HL-60 (cell line): ENCODE results near the gene ISL2.

Experiments used
- GABPA ChIP-seq: IDR thresholded peaks from 2 replicates; pipeline ENCODE4 v1.6.1; 2012; ENCODE audit warnings: low read depth
- POLR2AphosphoS5 ChIP-seq: IDR thresholded peaks from 2 replicates; pipeline ENCODE4 v1.6.1; 2012; ENCODE audit warnings: low read depth
- SPI1 ChIP-seq: IDR thresholded peaks from 2 replicates; pipeline ENCODE4 v1.6.1; 2012; ENCODE audit warnings: low read depth, mild to moderate bottlenecking, borderline replicate concordance
- TF ChIP-seq, protein P1 (sequence below): IDR thresholded peaks from 2 replicates; pipeline ENCODE4 v1.6.1; 2012; ENCODE audit warnings: low read depth; ENCODE audit not compliant: insufficient replicate concordance
- TF ChIP-seq, protein P2 (sequence below): IDR thresholded peaks from one replicate; pipeline ENCODE4 v1.5.1; 2011; ENCODE audit warnings: low read length, control low read depth, inconsistent platforms; ENCODE audit not compliant: insufficient read depth

DNA sequence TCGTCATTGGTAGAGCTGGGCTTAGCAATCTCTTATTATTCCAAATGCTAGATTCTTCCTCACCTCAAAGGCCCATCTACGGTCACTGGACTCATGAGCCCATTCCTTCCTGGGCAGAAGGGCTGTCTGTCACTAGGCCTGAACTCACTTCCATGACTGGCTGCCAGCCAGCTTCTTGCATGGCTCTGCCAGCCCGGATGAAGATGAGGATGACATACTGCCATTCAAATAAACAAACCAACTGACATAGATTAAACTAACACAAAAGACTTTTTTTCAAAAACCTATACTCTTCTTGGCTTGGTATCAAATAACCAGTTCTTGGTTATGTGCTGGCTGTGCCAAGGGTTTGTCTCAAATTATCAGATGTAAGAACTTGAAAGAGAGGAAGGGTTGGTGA is 23.8 kb downstream of the ISL2 start:
- TF ChIP-seq, protein P1, sequence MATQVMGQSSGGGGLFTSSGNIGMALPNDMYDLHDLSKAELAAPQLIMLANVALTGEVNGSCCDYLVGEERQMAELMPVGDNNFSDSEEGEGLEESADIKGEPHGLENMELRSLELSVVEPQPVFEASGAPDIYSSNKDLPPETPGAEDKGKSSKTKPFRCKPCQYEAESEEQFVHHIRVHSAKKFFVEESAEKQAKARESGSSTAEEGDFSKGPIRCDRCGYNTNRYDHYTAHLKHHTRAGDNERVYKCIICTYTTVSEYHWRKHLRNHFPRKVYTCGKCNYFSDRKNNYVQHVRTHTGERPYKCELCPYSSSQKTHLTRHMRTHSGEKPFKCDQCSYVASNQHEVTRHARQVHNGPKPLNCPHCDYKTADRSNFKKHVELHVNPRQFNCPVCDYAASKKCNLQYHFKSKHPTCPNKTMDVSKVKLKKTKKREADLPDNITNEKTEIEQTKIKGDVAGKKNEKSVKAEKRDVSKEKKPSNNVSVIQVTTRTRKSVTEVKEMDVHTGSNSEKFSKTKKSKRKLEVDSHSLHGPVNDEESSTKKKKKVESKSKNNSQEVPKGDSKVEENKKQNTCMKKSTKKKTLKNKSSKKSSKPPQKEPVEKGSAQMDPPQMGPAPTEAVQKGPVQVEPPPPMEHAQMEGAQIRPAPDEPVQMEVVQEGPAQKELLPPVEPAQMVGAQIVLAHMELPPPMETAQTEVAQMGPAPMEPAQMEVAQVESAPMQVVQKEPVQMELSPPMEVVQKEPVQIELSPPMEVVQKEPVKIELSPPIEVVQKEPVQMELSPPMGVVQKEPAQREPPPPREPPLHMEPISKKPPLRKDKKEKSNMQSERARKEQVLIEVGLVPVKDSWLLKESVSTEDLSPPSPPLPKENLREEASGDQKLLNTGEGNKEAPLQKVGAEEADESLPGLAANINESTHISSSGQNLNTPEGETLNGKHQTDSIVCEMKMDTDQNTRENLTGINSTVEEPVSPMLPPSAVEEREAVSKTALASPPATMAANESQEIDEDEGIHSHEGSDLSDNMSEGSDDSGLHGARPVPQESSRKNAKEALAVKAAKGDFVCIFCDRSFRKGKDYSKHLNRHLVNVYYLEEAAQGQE, result no peak
- TF ChIP-seq POLR2AphosphoS5, result no peak
- TF ChIP-seq, protein P2, sequence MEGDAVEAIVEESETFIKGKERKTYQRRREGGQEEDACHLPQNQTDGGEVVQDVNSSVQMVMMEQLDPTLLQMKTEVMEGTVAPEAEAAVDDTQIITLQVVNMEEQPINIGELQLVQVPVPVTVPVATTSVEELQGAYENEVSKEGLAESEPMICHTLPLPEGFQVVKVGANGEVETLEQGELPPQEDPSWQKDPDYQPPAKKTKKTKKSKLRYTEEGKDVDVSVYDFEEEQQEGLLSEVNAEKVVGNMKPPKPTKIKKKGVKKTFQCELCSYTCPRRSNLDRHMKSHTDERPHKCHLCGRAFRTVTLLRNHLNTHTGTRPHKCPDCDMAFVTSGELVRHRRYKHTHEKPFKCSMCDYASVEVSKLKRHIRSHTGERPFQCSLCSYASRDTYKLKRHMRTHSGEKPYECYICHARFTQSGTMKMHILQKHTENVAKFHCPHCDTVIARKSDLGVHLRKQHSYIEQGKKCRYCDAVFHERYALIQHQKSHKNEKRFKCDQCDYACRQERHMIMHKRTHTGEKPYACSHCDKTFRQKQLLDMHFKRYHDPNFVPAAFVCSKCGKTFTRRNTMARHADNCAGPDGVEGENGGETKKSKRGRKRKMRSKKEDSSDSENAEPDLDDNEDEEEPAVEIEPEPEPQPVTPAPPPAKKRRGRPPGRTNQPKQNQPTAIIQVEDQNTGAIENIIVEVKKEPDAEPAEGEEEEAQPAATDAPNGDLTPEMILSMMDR, result no peak
- no peak for TF ChIP-seq SPI1
- no peak for TF ChIP-seq GABPA
